Aorta (tissue), 5 donors: Measurements from ENCODE around the gene MRPL3. TPM values are rescaled to one million over a fixed set of nuclear protein-coding genes. Genes with fewer than 3 reads are reported as not detected.

ENCODE experiments used
- ATAC-seq: fragments of 200-7000 bp; cut with Tn5 transposase; one replicate; pipeline ENCODE4 v1.9.1; 2022; ENCODE audit warnings: moderate library complexity; ENCODE audit not compliant: low FRiP score
- DNase-seq, 2 donors: peaks; one replicate each; pipeline ENCODE4 v3.0.0-alpha.2; 2020
- H3K27ac ChIP-seq, 2 donors: one replicate each; pipeline ENCODE4 v1.5.1; 2013; ENCODE audit warnings: low read length in 2 of 2, mild to moderate bottlenecking in 2 of 2, moderate library complexity in 2 of 2, control low read depth in 1 of 2, inconsistent platforms in 1 of 2, low read depth in 1 of 2
- H3K27me3 ChIP-seq, 2 donors: one replicate each; pipeline ENCODE4 v1.6.1; 2013; ENCODE audit warnings: control low read depth in 1 of 2, low read length in 1 of 2, mild to moderate bottlenecking in 1 of 2, moderate library complexity in 1 of 2; ENCODE audit not compliant: insufficient read depth in 2 of 2, control insufficient read depth in 1 of 2
- H3K36me3 ChIP-seq, 2 donors: one replicate each; pipeline ENCODE4 v1.6.1; 2013; ENCODE audit warnings: control low read depth in 1 of 2, low read length in 1 of 2, mild to moderate bottlenecking in 1 of 2; ENCODE audit not compliant: insufficient read depth in 2 of 2, control insufficient read depth in 1 of 2
- H3K4me1 ChIP-seq, 2 donors: one replicate each; pipeline ENCODE4 v1.6.1; 2013; ENCODE audit warnings: low read length in 2 of 2, control low read depth in 1 of 2, mild to moderate bottlenecking in 1 of 2, moderate library complexity in 1 of 2; ENCODE audit not compliant: insufficient read depth in 2 of 2, control insufficient read depth in 1 of 2
- H3K4me3 ChIP-seq, 2 donors: one replicate each; pipeline ENCODE4 v1.5.1; 2013; ENCODE audit warnings: low read length in 2 of 2, control low read depth in 1 of 2, mild to moderate bottlenecking in 1 of 2
- H3K9me3 ChIP-seq: one replicate; pipeline ENCODE4 v1.6.1; 2013; ENCODE audit warnings: mild to moderate bottlenecking, low read length; ENCODE audit not compliant: control insufficient read depth
- WGBS, 2 donors: extraction: QIAGEN DNeasy Blood & Tissue Kit; methylation state at CpG; one replicate each; pipeline ENCODE4 v1.1.7; 2013; 5-methylcytosine and 5-hydroxymethylcytosine counted together
- intact Hi-C, 2 donors: fragments of 100-400 bp; cut with DNase I; formaldehyde crosslinking; loops; one replicate each; pipeline versions ENCODE4 v1.14.2 to v1.15.0; 2022
- long read RNA-seq, 2 donors: library from polyadenylated mRNA; unstranded; transcript quantifications; one replicate each; pipeline ENCODE4 v2.0.0, GENCODE V29; 2020 to 2021
- polyA plus RNA-seq, 2 donors: library from polyadenylated mRNA; stranded (reverse); fragments of 200-250 nt; gene quantifications; one replicate each; pipeline ENCODE4 v1.2.3, GENCODE V29; 2013
- total RNA-seq, 2 donors: library from RNA; stranded (reverse); fragmentation: NEBNext Ultra II Directional; extraction: Animal tissue kit (Norgen Biotek cat#: 25700); gene quantifications; one replicate each; pipeline ENCODE4 v1.2.1, GENCODE V29; 2021
- donor health status: healthy with polysubstance abuse.
- donor health status: Bipolar disorder and iron deficiency.
- donor health status: DM: no; HTN: no; CAD: no.
- donor health status: DM: no; HTN: no; CAD: no.
- donor health status: DM: yes; HTN: yes; CAD: no.

The MRPL3 gene
- total RNA-seq (10 to 100 TPM; 44.7 to 52.5 TPM), polyA plus RNA-seq (10 to 100 TPM; 40.9 to 51.7 TPM)
- long read RNA-seq, donor 1, transcript MRPL3-209 (10 exons, 1,377 nt), result minor isoform, 8 of 169 reads
- long read RNA-seq, donor 1, transcript MRPL3-201 (10 exons, 1,706 nt), result major isoform, 149 of 169 reads
- long read RNA-seq, donor 1, partial matches to known transcripts, result 6 of 169 reads
- long read RNA-seq, donor 1, other reads (novel, unspliced or antisense), result 6 of 169 reads
- long read RNA-seq, donor 2, transcript MRPL3-201 (10 exons, 1,706 nt), result major isoform, 19 of 23 reads
- long read RNA-seq, donor 2, partial matches to known transcripts, result 1 of 23 reads
- long read RNA-seq, donor 2, other reads (novel, unspliced or antisense), result 3 of 23 reads

- H3K36me3 ChIP-seq, result no peaks in the 10 kb centered on the region
- WGBS, 2 donors, result 2 to 3% methylated on average over 47 of the region's 47 CpGs
- H3K27ac ChIP-seq, result peak within 1 kb of the TSS; percentile 29 to 69
- ATAC-seq (peak; percentile 94), DNase-seq (peak; percentile 91 to 95)
- H3K9me3 ChIP-seq, result no peaks in the 10 kb centered on the region
- H3K4me1 ChIP-seq, result no peaks in the 10 kb centered on the region
- H3K4me3 ChIP-seq, result peak within 1 kb of the TSS; percentile 76 to 82
- intact Hi-C loops, result loop anchor here (2.0 to 10.0 kb wide), 3 partner anchors 120 to 522 kb away; no protein-coding TSS in a partner anchor
- no peaks in the 10 kb centered on the region for H3K27me3 ChIP-seq
Measured at GRCh38 chr3:131502530-131503319, at the start of gene MRPL3. TSS of gene MRPL3 (minus strand) at chr3:131502971. CDS start at chr3:131502821, 150 bp downstream.

- Histone ChIP-seq H3K27ac (no peak overlapping the region), H3K36me3 (peaks cover 0 to 2% of the 10 kb centered on the region in 2 donors), H3K9me3 (no peaks in the 10 kb centered on the region), H3K4me3 (no peak overlapping the region), H3K4me1 (no peaks in the 10 kb centered on the region), H3K27me3 (no peaks in the 10 kb centered on the region)
- intact Hi-C loops, result no loop called here
- ATAC-seq (no peak), DNase-seq (no peak)
- 69 to 82% methylated on average over 4 of the region's 4 CpGs for WGBS, 2 donors
Measured at GRCh38 chr3:131551761-131552160, 49.0 kb upstream of the MRPL3 start.

GRCh38 chr3:131550562-131551465, 48.0 kb upstream of the MRPL3 start:
- ATAC-seq (no peak), DNase-seq (no peak)
- 61 to 74% methylated on average over 4 of the region's 4 CpGs for WGBS, 2 donors

GRCh38 chr3:131549340-131549739, 46.6 kb upstream of the MRPL3 start:
- Histone ChIP-seq H3K27me3 (no peaks in the 10 kb centered on the region), H3K27ac (no peak overlapping the region), H3K9me3 (no peaks in the 10 kb centered on the region), H3K4me3 (no peak overlapping the region), H3K4me1 (no peaks in the 10 kb centered on the region), H3K36me3 (peaks cover 0 to 2% of the 10 kb centered on the region in 2 donors)
- 80 to 88% methylated on average over 1 of the region's 1 CpG for WGBS, 2 donors
- DNase-seq (no peak), ATAC-seq (no peak)
- intact Hi-C loops, result no loop called here

More at GRCh38 chr3:131550562-131551465, 48.0 kb upstream of the MRPL3 start:
- intact Hi-C loops, result no loop called here
- Histone ChIP-seq H3K36me3 (peaks cover 0 to 2% of the 10 kb centered on the region in 2 donors), H3K4me3 (no peak overlapping the region), H3K9me3 (no peaks in the 10 kb centered on the region), H3K27ac (no peak overlapping the region), H3K4me1 (no peaks in the 10 kb centered on the region), H3K27me3 (no peaks in the 10 kb centered on the region)

- Histone ChIP-seq H3K9me3 (no peaks in the 10 kb centered on the region), H3K4me3 (no peak overlapping the region), H3K27me3 (no peaks in the 10 kb centered on the region), H3K4me1 (peaks cover 0 to 3% of the 10 kb centered on the region in 2 donors), H3K27ac (no peak overlapping the region), H3K36me3 (peaks cover 0 to 2% of the 10 kb centered on the region in 2 donors)
- DNase-seq, result no peak
- no peak for ATAC-seq
- 86 to 88% methylated on average over 1 of the region's 1 CpG for WGBS, 2 donors
- intact Hi-C loops, result no loop called here
Measured at GRCh38 chr3:131547585-131547984, 44.8 kb upstream of the MRPL3 start.

- Histone ChIP-seq H3K27ac (no peak overlapping the region), H3K4me1 (peaks cover 0 to 3% of the 10 kb centered on the region in 2 donors), H3K36me3 (peaks cover 0 to 2% of the 10 kb centered on the region in 2 donors), H3K9me3 (no peaks in the 10 kb centered on the region), H3K4me3 (no peak overlapping the region), H3K27me3 (no peaks in the 10 kb centered on the region)
- intact Hi-C loops, result no loop called here
- DNase-seq, result no peak
- ATAC-seq, result no peak
Measured at GRCh38 chr3:131546441-131546840, 43.7 kb upstream of the MRPL3 start.

GRCh38 chr3:131544557-131544956, 41.8 kb upstream of the MRPL3 start:
- intact Hi-C loops, result no loop called here
- Histone ChIP-seq H3K27me3 (no peaks in the 10 kb centered on the region), H3K27ac (no peak overlapping the region), H3K9me3 (no peaks in the 10 kb centered on the region), H3K4me1 (peaks cover 0 to 3% of the 10 kb centered on the region in 2 donors), H3K4me3 (no peak overlapping the region), H3K36me3 (no peaks in the 10 kb centered on the region)
- ATAC-seq (no peak), DNase-seq (no peak)
- 77 to 80% methylated on average over 2 of the region's 2 CpGs for WGBS, 2 donors

- intact Hi-C loops, result no loop called here
- no peaks in the 10 kb centered on the region for H3K27me3 ChIP-seq
- ATAC-seq (peak; percentile 49), DNase-seq (peak; percentile 67 to 79)
- H3K4me1 ChIP-seq, result peaks cover 0 to 3% of the 10 kb centered on the region in 2 donors
- H3K4me3 ChIP-seq, result no peak overlapping the region
- no peak overlapping the region for H3K27ac ChIP-seq
- H3K36me3 ChIP-seq, result no peaks in the 10 kb centered on the region
- no peaks in the 10 kb centered on the region for H3K9me3 ChIP-seq
Measured at GRCh38 chr3:131543714-131544113, 40.9 kb upstream of the MRPL3 start.
